Stimulated activated CD8-positive, alpha-beta memory T cell treated with anti-CD3 and anti-CD28 coated beads, Interleukin-12 subunit alpha, Interleukin-12 subunit beta, amount 100 ng/mL, for 24 hours (primary cell): ENCODE measurements around the gene SLC35F3.

ENCODE experiments used
- DNase-seq: peaks from one replicate; pipeline ENCODE4 v3.0.0-alpha.2; 2020; ENCODE audit errors: extremely low read depth

The SLC35F3 gene

GRCh38 chr1:234039603-234040002 is 135.1 kb downstream of the SLC35F3 start:
- no peak for DNase-seq

- DNase-seq = no peak
These were observed 136.2 kb downstream of the SLC35F3 start for GRCh38 chr1:234040446-234041317.

- DNase-seq = no peak
These were observed 139.6 kb downstream of the SLC35F3 start for GRCh38 chr1:234044079-234044478.

DNA sequence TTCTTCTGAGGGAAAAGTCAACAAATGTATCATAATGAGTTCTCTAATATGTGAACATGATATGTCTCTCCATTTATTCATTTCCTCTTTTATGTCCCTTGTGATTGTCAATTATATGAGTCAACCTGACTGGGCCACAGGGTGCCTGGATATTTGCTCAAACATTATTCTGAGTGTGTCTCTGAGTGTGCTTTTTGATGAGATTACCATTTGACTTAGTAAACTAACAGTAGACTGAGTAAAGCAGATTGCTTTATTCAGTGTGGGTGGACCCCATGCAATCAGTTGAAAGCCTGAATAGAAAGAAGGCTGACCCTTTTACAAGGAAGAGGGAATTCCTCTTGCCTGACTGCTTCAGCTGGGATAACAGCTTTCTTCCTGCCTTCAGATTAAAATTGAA is 142.6 kb downstream of the SLC35F3 start:
- no peak for DNase-seq

GRCh38 chr1:234062166-234062565 is 157.7 kb downstream of the SLC35F3 start:
- DNase-seq = no peak

DNA sequence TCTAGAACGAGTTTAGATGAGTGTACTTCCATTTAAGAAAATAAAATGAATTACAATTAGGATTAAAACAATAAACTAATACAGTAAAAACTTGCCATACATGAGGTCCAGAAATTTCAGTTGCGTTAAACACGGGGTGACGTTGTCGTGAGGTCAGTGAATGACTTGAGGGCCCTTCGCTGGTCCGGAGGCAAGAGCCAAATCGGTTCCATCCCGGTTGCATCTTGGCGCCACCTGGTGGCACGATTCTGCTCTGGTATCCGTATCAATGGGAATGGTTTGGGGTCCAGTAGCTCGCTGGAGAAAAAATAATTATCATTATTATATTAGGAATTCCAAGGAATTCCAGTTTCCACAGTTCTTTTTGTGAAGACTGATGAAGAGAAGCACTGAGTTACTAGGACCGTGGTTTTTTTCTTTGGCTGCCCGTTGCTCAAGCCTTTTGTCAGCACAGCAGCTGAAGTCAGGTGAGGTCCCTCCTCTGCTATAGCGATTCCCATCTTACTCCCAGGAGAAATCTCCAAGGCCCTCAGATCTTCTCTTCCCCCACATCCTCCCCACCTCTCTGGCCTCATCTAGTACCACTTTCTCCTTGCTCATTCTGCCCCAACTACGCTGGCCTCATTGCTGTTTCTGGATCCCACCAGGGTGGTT is 161.4 kb downstream of the SLC35F3 start:
- peak; percentile 14 for DNase-seq

- no peak for DNase-seq
These were observed 163.3 kb downstream of the SLC35F3 start for GRCh38 chr1:234067581-234068337.

DNA sequence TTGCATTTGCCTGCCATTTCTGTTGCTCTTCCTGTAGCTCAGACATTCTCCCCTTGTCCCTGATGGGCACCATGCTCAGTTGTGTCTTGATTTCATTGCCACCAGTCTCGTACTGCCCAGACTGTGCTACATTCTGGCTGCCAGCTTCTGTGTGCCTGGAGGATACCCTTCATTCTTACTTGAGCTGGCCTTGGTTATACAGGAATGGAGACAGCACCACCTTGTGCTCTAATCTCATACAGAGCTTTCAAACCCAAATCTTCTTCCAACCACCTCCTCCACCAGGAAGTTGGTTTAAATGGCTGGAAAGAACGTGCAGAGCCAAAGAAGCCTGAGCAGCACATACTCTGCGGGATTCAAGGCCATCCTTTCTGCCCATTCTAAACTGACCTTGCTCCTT is 165.3 kb downstream of the SLC35F3 start:
- DNase-seq = no peak

DNA sequence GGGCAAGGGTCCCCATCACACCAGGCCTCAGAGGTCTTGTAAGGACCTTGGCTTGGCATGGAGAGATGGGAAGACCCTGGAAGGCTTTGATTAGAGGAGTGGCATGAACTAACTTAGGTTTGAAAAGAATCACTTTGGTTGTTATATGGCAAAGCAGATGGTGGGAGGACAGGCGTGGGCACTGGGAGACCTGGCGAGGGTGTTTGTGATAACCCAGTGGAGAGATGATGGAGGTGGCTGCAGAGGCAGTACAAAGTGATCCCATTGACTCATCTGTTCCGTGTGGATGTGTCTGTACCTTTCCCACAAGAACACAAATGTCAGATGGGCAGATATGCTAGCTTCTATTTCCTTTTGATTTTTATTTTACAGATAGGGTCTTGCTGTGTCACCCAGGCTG is 168.3 kb downstream of the SLC35F3 start:
- DNase-seq = no peak

DNA sequence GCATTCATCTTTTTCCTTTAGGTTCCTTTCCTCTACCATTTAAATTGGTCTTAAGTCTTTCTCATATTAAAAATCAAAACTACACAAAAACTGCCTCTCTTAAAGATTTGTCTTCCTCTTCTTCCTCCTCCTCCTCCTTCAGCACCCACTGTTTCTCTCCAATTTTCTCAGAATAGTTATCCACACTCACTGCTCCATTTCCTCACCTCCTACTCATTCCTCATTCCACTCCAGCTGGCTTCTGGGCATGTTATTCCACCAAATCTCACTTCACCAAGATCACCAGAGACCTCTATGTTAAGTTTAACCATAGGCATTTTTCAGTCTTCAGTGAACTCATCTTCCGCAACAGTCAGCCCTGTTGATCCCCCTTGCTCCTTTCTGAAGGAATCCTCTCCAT is 173.7 kb downstream of the SLC35F3 start:
- DNase-seq = no peak

GRCh38 chr1:234079896-234080295 is 175.4 kb downstream of the SLC35F3 start:
- no peak for DNase-seq

DNA sequence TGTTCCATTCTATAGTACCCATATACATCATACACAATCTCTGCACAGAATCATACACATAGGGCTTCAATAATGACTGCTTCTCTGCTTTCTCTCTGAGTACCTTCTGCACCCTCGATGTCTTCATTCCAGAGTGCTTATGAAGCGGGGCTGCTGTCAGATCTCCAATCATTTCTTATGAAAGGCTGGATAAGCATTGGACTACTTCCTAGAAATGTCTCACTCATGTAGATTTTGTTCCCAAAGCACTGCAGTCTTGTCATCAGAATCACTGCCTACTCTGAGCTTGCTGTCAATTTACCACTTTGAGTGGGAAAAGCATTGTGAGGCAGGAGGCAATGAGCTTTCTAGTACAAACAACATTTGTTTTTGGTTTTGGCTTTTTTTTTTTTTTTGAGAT is 179.0 kb downstream of the SLC35F3 start:
- no peak for DNase-seq

DNA sequence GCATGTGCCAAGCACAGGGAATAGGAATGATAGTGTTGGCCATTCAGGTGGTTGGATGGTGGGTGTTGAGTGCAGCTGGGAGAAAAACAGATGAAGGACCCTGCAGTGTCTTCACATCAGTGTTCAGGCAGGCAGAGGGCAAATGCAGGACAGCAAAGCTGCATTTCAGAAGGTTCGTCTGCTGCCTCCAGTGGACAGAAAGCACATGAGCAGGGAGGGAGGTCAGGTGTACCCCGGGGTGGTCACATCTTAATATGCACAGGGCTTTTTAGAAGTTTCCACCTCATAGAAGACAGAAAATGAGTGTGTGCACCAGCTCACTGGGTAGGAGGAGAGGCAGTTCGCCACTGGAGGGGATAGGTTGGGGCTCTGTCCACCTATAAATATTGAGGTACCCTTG is 184.9 kb downstream of the SLC35F3 start:
- no peak for DNase-seq

DNA sequence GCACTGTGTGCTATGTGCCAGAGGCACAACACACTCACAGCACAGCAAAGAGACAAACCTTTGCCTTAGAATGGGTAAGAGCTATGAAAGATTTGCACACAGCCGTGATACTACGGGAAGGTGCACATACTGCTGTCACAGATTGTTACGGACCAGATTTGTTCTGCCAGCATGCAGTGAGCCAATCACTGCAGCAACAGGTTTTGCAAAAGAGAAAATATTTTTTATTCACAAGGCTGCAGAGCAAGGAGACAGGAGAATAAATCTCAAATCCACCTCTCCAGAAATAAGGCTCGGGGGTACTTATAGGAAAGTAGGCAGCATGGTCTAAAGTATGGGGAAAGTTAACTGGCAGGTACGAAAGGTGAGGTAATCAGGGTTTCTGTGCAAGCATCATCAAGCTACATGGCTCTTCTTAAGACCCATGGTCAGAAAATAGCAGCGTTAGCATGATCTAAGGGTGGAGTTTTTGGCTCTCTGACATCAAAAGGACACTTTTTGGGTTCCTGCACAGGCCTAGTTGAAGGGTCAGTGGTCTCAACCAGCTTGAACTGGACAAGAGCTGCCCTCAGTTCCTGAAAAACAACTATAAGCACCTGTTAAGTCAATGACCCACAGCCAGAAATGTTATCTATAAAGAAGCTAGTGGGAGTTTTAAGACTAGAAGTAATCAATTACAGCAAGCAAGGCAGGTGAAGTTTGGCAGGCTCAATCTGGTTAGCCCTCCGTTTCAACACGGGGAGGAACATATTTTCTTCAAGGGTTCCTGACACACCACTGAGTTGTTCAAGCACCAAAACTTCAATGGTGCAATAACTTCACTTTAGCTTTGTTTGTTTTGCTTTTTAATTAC is 186.0 kb downstream of the SLC35F3 start:
- no peak for DNase-seq

GRCh38 chr1:234091065-234091401 is 186.6 kb downstream of the SLC35F3 start:
- no peak for DNase-seq

DNA sequence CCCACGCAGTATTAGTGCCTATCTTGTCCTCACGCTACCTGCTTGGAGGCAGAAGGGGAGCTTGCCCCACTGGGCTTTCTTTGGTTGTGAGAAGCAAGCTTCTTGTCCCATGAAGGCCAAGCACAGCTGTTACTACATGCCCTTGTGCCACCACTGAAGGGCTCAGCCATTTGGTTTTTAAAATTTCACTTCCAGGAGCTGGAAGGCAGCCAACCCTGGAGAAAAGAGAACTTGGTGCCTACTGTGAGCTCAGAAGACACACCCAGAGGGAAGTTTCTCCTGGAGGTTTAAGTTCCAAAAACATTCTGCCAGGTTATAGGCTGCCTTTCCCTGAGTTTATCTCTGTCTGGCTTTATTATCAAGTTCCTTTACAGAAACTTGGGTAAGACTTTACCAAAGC is 187.4 kb downstream of the SLC35F3 start:
- DNase-seq = no peak

DNA sequence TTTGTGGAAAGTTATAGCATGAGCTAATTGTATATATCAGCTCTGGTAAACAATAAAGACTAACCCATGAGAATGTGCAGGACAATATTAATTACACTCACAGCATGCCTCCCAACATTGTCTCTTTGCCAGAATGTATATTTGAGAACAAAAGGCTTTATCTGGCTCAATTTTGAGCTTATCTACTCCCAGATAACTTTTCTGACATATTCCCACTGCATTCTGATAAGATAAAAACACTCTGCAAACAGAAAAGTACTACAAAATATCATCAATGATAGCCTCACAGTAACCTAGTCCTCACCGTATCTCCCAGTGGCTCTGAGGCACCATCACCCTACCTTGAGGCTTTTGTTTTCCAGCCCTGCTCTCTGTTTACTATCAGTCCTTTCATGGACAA is 188.6 kb downstream of the SLC35F3 start:
- no peak for DNase-seq

- DNase-seq = no peak
These were observed 189.3 kb downstream of the SLC35F3 start for GRCh38 chr1:234093741-234094140.

- no peak for DNase-seq
These were observed 189.7 kb downstream of the SLC35F3 start for GRCh38 chr1:234094172-234094571.

GRCh38 chr1:234096161-234096770 is 191.8 kb downstream of the SLC35F3 start:
- DNase-seq = no peak

GRCh38 chr1:234102583-234102982 is 198.1 kb downstream of the SLC35F3 start:
- no peak for DNase-seq
